Uterus (tissue), 2 donors: Measurements from ENCODE around the gene BMP10.

Source experiments
- POLR2A ChIP-seq, 2 donors: fragments of 450-650 bp; IDR thresholded peaks; one replicate each; pipeline ENCODE4 v1.6.1; 2016; ENCODE audit warnings: antibody characterized with exemption in 2 of 2, mild to moderate bottlenecking in 1 of 2, moderate library complexity in 1 of 2
- TF ChIP-seq, protein P1 (sequence below), 4 experiments: fragments of 200-600 bp in 2 of 4; fragments of 450-650 bp in 2 of 4; sonication (generic) in 2 of 4; IDR thresholded peaks; one replicate each; pipeline ENCODE4 v1.5.1; 2016 to 2019; ENCODE audit warnings: antibody characterized with exemption in 4 of 4, mild to moderate bottlenecking in 2 of 4, moderate library complexity in 1 of 4

DNA sequence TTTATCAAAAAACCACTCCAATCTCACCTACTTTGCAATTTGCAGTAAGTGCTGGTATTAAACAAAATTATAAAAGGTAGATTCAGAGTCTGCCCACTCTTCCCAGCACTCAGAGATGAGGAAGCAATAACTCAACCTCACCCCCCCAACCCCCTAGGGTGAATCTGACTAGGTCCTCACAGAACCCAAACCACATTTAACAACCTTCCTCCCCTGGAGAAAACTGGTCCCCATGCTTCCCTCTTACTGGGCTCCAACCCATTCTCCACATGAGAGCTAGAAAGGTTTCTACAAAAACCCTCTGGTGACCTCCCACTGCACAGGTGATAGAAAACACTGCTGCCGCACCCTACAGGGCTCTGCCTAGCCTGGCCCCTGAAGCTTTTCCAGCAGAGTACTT, 40.5 kb upstream of the BMP10 start:
- TF ChIP-seq, protein P1, sequence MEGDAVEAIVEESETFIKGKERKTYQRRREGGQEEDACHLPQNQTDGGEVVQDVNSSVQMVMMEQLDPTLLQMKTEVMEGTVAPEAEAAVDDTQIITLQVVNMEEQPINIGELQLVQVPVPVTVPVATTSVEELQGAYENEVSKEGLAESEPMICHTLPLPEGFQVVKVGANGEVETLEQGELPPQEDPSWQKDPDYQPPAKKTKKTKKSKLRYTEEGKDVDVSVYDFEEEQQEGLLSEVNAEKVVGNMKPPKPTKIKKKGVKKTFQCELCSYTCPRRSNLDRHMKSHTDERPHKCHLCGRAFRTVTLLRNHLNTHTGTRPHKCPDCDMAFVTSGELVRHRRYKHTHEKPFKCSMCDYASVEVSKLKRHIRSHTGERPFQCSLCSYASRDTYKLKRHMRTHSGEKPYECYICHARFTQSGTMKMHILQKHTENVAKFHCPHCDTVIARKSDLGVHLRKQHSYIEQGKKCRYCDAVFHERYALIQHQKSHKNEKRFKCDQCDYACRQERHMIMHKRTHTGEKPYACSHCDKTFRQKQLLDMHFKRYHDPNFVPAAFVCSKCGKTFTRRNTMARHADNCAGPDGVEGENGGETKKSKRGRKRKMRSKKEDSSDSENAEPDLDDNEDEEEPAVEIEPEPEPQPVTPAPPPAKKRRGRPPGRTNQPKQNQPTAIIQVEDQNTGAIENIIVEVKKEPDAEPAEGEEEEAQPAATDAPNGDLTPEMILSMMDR (IDR thresholded peaks at IDR 0.05) = no peak
- no peak for TF ChIP-seq POLR2A (IDR thresholded peaks at IDR 0.05)
